Choroid plexus epithelial cell (primary cell): Measurements from ENCODE around the gene PPM1M.
A peak's percentile ranks its signal among the peaks of the same experiment; 100 is the strongest.
"Not testable (repeated sequence)": the region's sequence is repeated elsewhere in the genome, so short reads cannot be mapped to it uniquely, and the experiment has no call there.

ENCODE experiments used
- DNase-seq: peaks from one replicate; pipeline ENCODE4 v3.0.0-alpha.2; 2010; ENCODE audit warnings: low read depth
- H3K4me3 ChIP-seq: 2 replicates; pipeline ENCODE4 v1.5.1; 2011; ENCODE audit warnings: low read depth, mild to moderate bottlenecking, control low read depth, low read length, moderate library complexity
- TF ChIP-seq, protein P1 (sequence below): conservative IDR thresholded peaks from 2 replicates; pipeline ENCODE4 v1.5.1; 2011; ENCODE audit warnings: low read depth, mild to moderate bottlenecking, control low read depth, inconsistent platforms, low read length, moderate library complexity

Gene PPM1M

DNA sequence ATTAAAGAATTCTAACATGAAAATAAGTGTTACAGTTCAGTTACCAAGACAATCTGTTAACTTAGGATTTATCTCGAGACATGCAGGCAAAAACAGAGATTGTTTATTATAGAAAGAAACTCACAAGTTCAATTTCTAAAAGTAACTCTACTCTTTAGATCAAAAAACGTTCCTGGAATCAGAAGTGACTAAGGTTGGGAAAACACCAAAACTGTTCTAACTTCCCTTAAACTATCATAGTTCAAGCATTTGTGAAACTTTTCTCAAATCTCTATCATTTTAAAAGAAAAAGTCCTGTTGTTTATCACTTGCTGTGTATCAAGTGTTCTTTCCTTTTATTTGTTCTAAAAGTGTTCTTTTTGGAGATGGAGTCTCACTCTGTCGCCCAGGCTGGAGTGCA is 24.2 kb downstream of the PPM1M start:
- no peak for DNase-seq
- no peak overlapping the region for H3K4me3 ChIP-seq
- TF ChIP-seq, protein P1, sequence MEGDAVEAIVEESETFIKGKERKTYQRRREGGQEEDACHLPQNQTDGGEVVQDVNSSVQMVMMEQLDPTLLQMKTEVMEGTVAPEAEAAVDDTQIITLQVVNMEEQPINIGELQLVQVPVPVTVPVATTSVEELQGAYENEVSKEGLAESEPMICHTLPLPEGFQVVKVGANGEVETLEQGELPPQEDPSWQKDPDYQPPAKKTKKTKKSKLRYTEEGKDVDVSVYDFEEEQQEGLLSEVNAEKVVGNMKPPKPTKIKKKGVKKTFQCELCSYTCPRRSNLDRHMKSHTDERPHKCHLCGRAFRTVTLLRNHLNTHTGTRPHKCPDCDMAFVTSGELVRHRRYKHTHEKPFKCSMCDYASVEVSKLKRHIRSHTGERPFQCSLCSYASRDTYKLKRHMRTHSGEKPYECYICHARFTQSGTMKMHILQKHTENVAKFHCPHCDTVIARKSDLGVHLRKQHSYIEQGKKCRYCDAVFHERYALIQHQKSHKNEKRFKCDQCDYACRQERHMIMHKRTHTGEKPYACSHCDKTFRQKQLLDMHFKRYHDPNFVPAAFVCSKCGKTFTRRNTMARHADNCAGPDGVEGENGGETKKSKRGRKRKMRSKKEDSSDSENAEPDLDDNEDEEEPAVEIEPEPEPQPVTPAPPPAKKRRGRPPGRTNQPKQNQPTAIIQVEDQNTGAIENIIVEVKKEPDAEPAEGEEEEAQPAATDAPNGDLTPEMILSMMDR, result no peak

DNA sequence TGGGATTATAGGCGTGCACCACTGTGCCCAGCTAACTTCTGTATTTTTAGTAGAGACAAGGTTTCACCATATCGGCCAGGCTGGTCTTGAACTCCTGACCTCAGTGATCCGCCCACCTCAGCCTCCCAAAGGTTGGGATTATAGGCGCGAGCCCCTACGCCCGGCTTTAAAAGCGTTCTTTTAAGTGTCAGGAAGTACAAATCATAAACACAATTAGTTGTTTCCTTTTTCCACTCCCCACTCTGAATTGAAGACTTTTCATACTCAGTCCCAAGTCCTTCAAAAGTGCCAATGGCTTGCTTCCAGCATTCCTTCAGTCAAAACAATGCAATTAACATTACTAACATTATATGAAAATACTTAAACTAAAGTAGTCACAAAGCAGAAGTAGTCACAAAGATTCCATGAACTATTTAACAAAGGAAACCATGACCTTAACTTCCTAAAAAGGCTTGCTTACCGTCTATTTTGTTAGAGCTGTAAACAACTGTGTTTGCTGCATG is 24.7 kb downstream of the PPM1M start:
- H3K4me3 ChIP-seq, result no peak overlapping the region
- no peak for DNase-seq
- TF ChIP-seq, protein P1, result no peak

DNA sequence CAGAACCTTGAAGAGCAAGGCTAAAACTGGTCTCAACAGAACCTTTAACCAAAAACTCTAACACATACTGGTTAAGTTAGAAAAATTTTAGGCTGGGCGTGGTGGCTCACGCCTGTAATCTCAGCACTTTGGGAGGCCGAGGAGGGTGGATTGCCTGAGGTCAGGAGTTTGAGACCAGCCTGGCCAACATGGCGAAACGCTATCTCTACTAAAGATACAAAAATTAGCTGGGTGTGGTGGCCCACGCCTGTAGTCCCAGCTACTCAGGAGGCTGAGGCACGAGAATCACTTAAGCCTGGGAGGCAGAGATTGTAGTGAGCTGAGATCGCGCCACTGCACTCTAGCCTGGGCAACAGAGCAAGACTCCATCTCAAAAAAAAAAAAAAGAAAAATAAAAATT is 26.6 kb downstream of the PPM1M start:
- not testable (repeated sequence) for DNase-seq, H3K4me3 ChIP-seq

DNA sequence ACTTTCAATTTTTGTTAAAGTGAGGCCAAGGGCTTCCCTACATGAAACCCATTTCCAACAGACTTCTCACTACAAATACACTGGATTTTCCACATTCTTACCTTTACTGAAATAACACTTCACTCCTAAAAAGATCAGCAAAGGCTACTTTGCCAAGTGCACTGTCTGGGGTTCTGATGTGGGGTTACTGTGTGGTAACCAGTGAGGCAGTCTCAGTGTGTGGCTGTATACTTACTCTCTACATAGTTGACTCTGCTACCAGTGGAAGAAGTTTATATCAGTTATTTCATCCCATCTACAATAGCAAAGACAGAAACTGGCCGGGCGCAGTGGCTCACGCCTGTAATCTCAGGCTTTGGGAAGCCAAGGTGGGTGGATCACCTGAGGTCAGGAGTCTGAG is 27.3 kb downstream of the PPM1M start:
- H3K4me3 ChIP-seq, result no peak overlapping the region
- no peak for DNase-seq
- TF ChIP-seq, protein P1, result no peak

DNA sequence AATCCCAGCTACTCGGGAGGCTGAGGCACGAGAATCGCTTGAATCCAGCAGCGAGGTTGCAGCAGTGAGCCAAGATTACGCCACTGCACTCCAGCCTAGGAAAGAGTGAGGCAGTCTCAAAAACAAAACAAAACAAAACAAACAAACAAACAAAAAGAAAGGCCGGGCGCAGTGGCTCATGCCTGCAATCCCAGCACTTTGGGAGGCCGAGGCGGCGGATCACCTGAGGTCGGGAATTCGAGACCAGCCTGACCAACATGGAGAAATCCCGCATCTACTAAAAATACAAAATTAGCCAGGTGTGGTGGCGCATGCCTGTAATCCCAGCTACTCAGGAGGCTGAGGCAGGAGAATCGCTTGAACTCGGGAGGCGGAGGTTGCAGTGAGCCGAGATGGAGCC is 29.2 kb downstream of the PPM1M start:
- not testable (repeated sequence) for H3K4me3 ChIP-seq

DNA sequence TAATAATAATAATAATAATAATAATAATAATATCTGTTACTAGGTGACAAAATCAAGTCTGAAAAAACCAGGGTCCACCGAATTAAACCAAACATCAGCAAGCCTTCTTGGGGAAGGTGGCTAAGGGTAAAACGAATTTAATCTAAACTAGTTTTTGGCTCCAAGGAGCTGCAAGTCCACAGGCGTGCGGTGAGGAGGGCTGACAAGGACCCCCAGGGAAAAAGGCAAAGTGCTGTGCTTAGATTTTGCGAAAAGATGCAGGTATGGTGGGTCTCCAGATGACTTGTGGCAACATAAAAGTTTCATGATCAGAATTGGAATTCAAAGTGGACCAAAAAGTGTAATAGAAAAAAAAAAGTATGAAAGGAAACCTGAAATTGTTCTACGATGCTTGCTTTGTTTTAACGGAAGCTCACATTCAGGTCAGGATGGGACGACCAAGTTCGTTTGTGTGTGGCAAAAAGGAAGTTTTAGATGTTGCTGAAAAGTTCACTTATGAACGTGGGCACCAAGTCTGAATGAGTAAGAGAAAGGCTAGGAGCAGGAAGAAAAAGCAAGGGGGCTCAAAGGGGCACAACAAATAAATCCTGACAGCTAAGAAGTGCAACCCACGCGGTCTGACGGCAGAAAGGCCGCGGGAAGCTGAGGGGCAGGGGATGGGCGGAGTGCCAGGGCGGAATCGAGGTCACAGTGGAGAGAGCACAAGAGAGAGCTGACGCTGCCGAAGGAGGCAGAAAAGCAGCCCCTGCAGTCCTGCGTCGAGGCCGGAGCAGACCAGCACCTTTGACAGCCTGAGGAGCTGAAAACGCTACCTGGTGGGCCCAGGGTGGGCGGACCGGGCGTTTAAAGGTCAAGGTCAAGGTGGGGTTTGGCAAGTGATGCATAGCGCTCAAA is 31.8 kb downstream of the PPM1M start:
- peak; percentile 78 for DNase-seq
- TF ChIP-seq, protein P1, result no peak

More for the DNA sequence above, 29.2 kb downstream of the PPM1M start:
- DNase-seq, result not testable (repeated sequence)

DNA sequence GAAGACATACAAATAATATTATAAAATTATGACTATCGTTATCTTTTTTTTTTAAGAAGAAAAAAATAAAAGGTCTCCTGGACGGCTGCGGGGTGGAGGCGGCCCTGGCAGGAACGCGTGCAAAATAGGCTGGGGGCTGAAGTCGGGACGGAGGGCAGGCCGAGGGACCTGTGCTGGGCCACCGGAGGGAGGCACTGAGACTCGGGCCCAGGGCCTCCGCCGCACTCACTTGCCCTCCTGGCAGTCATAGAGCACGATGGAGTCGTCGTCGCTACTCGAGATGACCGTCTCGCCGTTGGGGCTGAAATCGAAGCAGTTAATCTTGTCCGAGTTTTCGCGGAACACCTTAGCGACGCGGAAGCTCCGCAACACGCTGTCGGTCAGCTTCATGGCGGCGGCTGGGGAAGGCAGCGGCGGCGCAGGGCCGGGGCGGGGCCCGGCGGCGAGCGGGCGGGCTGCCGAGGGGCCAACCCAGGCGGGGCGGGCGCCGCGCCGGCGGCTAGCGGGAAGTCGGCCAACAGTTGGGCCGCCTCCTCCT is 32.5 kb downstream of the PPM1M start:
- TF ChIP-seq, protein P1, result peak; percentile 50
- DNase-seq, result peak; percentile 50
- H3K4me3 ChIP-seq, result peak overlapping the region; percentile 97

More for the DNA sequence above, 31.8 kb downstream of the PPM1M start:
- peak overlapping the region; percentile 97 for H3K4me3 ChIP-seq
